Fibroblast of mammary gland (primary cell): ENCODE results near the gene TMEM131.

Source experiments
- DNase-seq: peaks from one replicate; pipeline ENCODE4 v3.0.0-alpha.2; 2010; ENCODE audit warnings: low read depth
- H3K4me3 ChIP-seq: 2 replicates; pipeline ENCODE4 v1.5.1; 2011; ENCODE audit warnings: low read depth, mild to moderate bottlenecking, low read length, moderate library complexity; ENCODE audit not compliant: control insufficient read depth
- CTCF ChIP-seq: conservative IDR thresholded peaks from 2 replicates; pipeline ENCODE4 v1.5.1; 2011; ENCODE audit warnings: low read depth, low read length, inconsistent platforms; ENCODE audit not compliant: control insufficient read depth, insufficient read depth

Gene TMEM131

DNA sequence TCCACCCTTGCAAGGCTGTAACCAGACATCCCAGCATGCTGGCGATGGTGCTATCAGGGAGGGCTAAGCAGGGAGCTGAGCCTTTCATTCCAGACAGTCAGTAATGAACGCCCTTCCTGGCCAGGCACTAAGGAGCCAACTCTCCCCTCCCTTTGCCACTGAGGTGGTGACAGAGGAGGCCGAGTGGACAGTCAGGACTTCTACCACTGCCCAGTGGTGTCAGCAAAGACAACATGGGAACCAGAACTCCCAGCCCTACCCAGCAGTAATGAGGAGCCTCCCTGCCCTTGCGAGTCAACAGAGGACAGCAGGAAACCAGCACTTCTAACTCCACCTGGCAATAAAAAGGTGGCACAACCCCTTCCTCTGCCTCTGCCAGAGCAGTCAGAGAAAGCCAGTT lies 213.8 kb downstream of the TMEM131 start:
- DNase-seq: no peak
- TF ChIP-seq CTCF: no peak
- no peak overlapping the region for H3K4me3 ChIP-seq

GRCh38 chr2:97779141-97779540 lies 216.6 kb downstream of the TMEM131 start:
- DNase-seq: no peak
- H3K4me3 ChIP-seq: no peak overlapping the region
- no peak for TF ChIP-seq CTCF

- no peak for DNase-seq
- no peak for TF ChIP-seq CTCF
Measured at GRCh38 chr2:97775074-97775473, 220.7 kb downstream of the TMEM131 start.

GRCh38 chr2:97774425-97774824 lies 221.3 kb downstream of the TMEM131 start:
- TF ChIP-seq CTCF: peak; percentile 47
- DNase-seq: peak; percentile 18
- no peak overlapping the region for H3K4me3 ChIP-seq

More at GRCh38 chr2:97775074-97775473, 220.7 kb downstream of the TMEM131 start:
- no peak overlapping the region for H3K4me3 ChIP-seq

DNA sequence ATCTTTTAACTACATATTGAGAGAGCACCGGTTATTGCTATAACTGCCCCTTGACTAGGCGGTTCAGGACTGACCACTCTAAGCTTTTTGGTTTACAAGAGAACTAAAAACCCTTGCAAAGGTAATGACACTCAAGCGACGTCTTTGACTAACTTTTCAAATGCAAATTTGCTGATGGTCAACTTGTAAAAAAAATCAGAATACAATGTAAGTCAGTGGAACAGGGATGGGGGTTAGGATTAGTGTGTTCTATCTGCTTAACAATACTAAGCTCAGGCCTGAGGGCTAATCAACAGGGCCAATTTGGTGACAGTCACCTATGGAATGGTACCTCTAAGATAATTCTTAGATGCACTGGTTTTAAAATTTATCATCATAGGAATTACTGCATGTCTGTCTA lies 225.3 kb downstream of the TMEM131 start:
- no peak for TF ChIP-seq CTCF
- DNase-seq: no peak

GRCh38 chr2:97769711-97770110 lies 226.0 kb downstream of the TMEM131 start:
- no peak for TF ChIP-seq CTCF
- H3K4me3 ChIP-seq: no peak overlapping the region
- DNase-seq: no peak

More for the DNA sequence above, 225.3 kb downstream of the TMEM131 start:
- H3K4me3 ChIP-seq: no peak overlapping the region

DNA sequence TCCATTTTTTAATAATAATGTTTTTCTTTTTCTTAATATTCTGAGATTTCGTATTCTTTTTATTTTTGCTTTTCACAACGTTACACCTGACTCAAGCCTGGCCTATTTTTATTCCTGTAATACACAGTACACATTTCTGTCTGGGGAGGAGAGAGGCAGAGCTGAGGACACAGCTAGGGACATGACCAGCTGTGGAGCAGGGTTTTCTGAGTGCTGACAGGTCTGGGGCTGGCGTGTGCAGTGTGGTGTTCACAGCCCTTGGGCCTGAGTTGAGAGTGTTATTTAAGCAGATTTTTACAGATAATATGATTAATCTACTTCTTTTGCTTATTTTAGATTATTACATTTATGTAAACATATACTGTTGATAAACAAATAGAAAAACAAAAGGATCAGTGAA lies 226.4 kb downstream of the TMEM131 start:
- H3K4me3 ChIP-seq: no peak overlapping the region
- DNase-seq: no peak
- TF ChIP-seq CTCF: no peak
